Trophoblast cell (in vitro differentiated cells and primary cell): ENCODE results near the gene YBX2.

Experiments
- DNase-seq, 2 donors: peaks; one replicate each; pipeline ENCODE4 v3.0.0-alpha.2; 2016
- H2AFZ ChIP-seq: 2 replicates; pipeline ENCODE4 v1.6.1; 2013; ENCODE audit warnings: low read length, moderate library complexity, mild to moderate bottlenecking; ENCODE audit not compliant: insufficient read depth, poor library complexity
- H2AK5ac ChIP-seq: 2 replicates; pipeline ENCODE4 v1.6.1; 2013; ENCODE audit warnings: mild to moderate bottlenecking, low read length
- H2BK120ac ChIP-seq: 2 replicates; pipeline ENCODE4 v1.6.1; 2013; ENCODE audit warnings: low read length, mild to moderate bottlenecking, moderate library complexity; ENCODE audit not compliant: insufficient read depth, poor library complexity
- H2BK12ac ChIP-seq: 2 replicates; pipeline ENCODE4 v1.6.1; 2013; ENCODE audit warnings: mild to moderate bottlenecking, low read length, moderate library complexity
- H2BK5ac ChIP-seq: 2 replicates; pipeline ENCODE4 v1.6.1; 2013; ENCODE audit warnings: low read length, low read depth, moderate library complexity, mild to moderate bottlenecking; ENCODE audit not compliant: poor library complexity
- H3K14ac ChIP-seq: 2 replicates; pipeline ENCODE4 v1.6.1; 2013; ENCODE audit warnings: mild to moderate bottlenecking, low read length
- H3K18ac ChIP-seq: 2 replicates; pipeline ENCODE4 v1.6.1; 2013; ENCODE audit warnings: mild to moderate bottlenecking, low read length
- H3K23ac ChIP-seq: 2 replicates; pipeline ENCODE4 v1.6.1; 2013; ENCODE audit warnings: low read length
- H3K27ac ChIP-seq: 2 replicates; pipeline ENCODE4 v1.5.1; 2013; ENCODE audit warnings: low read depth, mild to moderate bottlenecking, inconsistent platforms, low read length, moderate library complexity
- H3K27me3 ChIP-seq: 2 replicates; pipeline ENCODE4 v1.6.1; 2013; ENCODE audit warnings: inconsistent platforms, mild to moderate bottlenecking, low read length, moderate library complexity; ENCODE audit not compliant: insufficient read depth
- H3K36me3 ChIP-seq, 2 experiments: 1 replicate in 1 of 2; 2 replicates in 1 of 2; pipeline ENCODE4 v1.6.1; 2013; ENCODE audit warnings: low read length in 2 of 2, mild to moderate bottlenecking in 2 of 2, moderate library complexity in 1 of 2; ENCODE audit not compliant: insufficient read depth in 2 of 2, control insufficient read depth in 1 of 2
- H3K4ac ChIP-seq: 2 replicates; pipeline ENCODE4 v1.6.1; 2013; ENCODE audit warnings: low read depth, mild to moderate bottlenecking, low read length, moderate library complexity
- H3K4me1 ChIP-seq, 2 experiments: 1 replicate in 1 of 2; 2 replicates in 1 of 2; pipeline ENCODE4 v1.6.1; 2013; ENCODE audit warnings: low read length in 2 of 2, mild to moderate bottlenecking in 2 of 2, moderate library complexity in 1 of 2; ENCODE audit not compliant: insufficient read depth in 2 of 2, control insufficient read depth in 1 of 2
- H3K4me2 ChIP-seq: 2 replicates; pipeline ENCODE4 v1.6.1; 2013; ENCODE audit warnings: inconsistent platforms, mild to moderate bottlenecking, low read length, moderate library complexity
- H3K4me3 ChIP-seq: 2 replicates; pipeline ENCODE4 v1.5.1; 2013; ENCODE audit warnings: mild to moderate bottlenecking, low read depth, low read length, inconsistent platforms
- H3K79me1 ChIP-seq: one replicate; pipeline ENCODE4 v1.6.1; 2013; ENCODE audit warnings: low read length
- H3K79me2 ChIP-seq: 2 replicates; pipeline ENCODE4 v1.6.1; 2013; ENCODE audit warnings: low read length, mild to moderate bottlenecking; ENCODE audit not compliant: control insufficient read depth, insufficient read depth, poor library complexity
- H3K9ac ChIP-seq: 2 replicates; pipeline ENCODE4 v1.6.1; 2013; ENCODE audit warnings: mild to moderate bottlenecking, low read length
- H3K9me3 ChIP-seq: 2 replicates; pipeline ENCODE4 v1.6.1; 2013; ENCODE audit warnings: low read depth, mild to moderate bottlenecking, control low read depth, inconsistent platforms, low read length; ENCODE audit not compliant: insufficient read depth
- H4K12ac ChIP-seq: 2 replicates; pipeline ENCODE4 v1.6.1; 2013; ENCODE audit warnings: low read depth, mild to moderate bottlenecking, low read length, moderate library complexity
- H4K8ac ChIP-seq: 2 replicates; pipeline ENCODE4 v1.6.1; 2013; ENCODE audit warnings: low read depth, mild to moderate bottlenecking, low read length, moderate library complexity
- H4K91ac ChIP-seq: one replicate; pipeline ENCODE4 v1.6.1; 2013; ENCODE audit warnings: low read depth, mild to moderate bottlenecking, low read length, moderate library complexity
- WGBS: extraction: QIAGEN DNeasy Blood & Tissue Kit; methylation state at CpG from one replicate; pipeline ENCODE4 v1.1.7; 2013; ENCODE audit warnings: missing lambda C conversion rate; ENCODE audit not compliant: insufficient read length, insufficient coverage; ENCODE audit errors: extremely low coverage; 5-methylcytosine and 5-hydroxymethylcytosine counted together

YBX2 gene

GRCh38 chr17:7313890-7314718, 19.7 kb upstream of the YBX2 start:
- Histone ChIP-seq H3K27ac (no peak overlapping the region), H2AK5ac (no peak overlapping the region), H4K8ac (peak overlapping the region; percentile 93), H3K9me3 (no peaks in the 10 kb centered on the region), H3K79me1 (peaks cover 2% of the 10 kb centered on the region), H2BK120ac (no peak overlapping the region), H3K9ac (no peak overlapping the region), H3K4ac (no peak overlapping the region), H3K4me2 (peak overlapping the region; percentile 76), H2AFZ (no peak overlapping the region), H3K14ac (no peak overlapping the region), H3K27me3 (no peaks in the 10 kb centered on the region), H3K79me2 (peaks cover 8% of the 10 kb centered on the region), H4K91ac (peak overlapping the region; percentile 23), H3K4me3 (peak overlapping the region; percentile 91), H2BK5ac (no peak overlapping the region), H3K36me3 (peaks cover 63 to 74% of the 10 kb centered on the region in 2 experiments), H4K12ac (no peak overlapping the region), H2BK12ac (no peak overlapping the region), H3K18ac (no peak overlapping the region), H3K4me1 (peaks cover 5 to 6% of the 10 kb centered on the region in 2 experiments), H3K23ac (no peak overlapping the region)
- WGBS = no CpG with 5 or more reads among the region's 9 CpGs
- no peak for DNase-seq

- Histone ChIP-seq H3K4me2 (no peak overlapping the region), H4K91ac (no peak overlapping the region), H3K23ac (no peak overlapping the region), H4K8ac (no peak overlapping the region), H2BK120ac (no peak overlapping the region), H2AFZ (no peak overlapping the region), H4K12ac (no peak overlapping the region), H3K4ac (no peak overlapping the region), H3K14ac (no peak overlapping the region), H3K9me3 (no peaks in the 10 kb centered on the region), H2AK5ac (no peak overlapping the region), H3K79me1 (peaks cover 5% of the 10 kb centered on the region), H3K18ac (no peak overlapping the region), H2BK12ac (no peak overlapping the region), H3K4me1 (peaks cover 7 to 9% of the 10 kb centered on the region in 2 experiments), H3K79me2 (peaks cover 15% of the 10 kb centered on the region), H3K36me3 (peaks cover 55 to 66% of the 10 kb centered on the region in 2 experiments), H2BK5ac (no peak overlapping the region), H3K9ac (no peak overlapping the region), H3K4me3 (no peak overlapping the region), H3K27ac (no peak overlapping the region), H3K27me3 (no peaks in the 10 kb centered on the region)
- DNase-seq = no peak
- no CpG with 5 or more reads among the region's 7 CpGs for WGBS
These were observed 18.9 kb upstream of the YBX2 start for GRCh38 chr17:7313088-7313889.

GRCh38 chr17:7312432-7313087, 18.1 kb upstream of the YBX2 start:
- no peak overlapping the region for H3K4me3 ChIP-seq

GRCh38 chr17:7311110-7311705, 16.8 kb upstream of the YBX2 start:
- peaks cover 24% of the 10 kb centered on the region for H3K79me2 ChIP-seq
- H3K79me1 ChIP-seq = peaks cover 18% of the 10 kb centered on the region
- no peak overlapping the region for H2BK12ac ChIP-seq
- no peak for DNase-seq
- H4K8ac ChIP-seq = no peak overlapping the region
- no peak overlapping the region for H3K4ac ChIP-seq
- WGBS = 100% methylated on average over 1 of the region's 7 CpGs
- H3K27ac ChIP-seq = no peak overlapping the region
- H3K9ac ChIP-seq = no peak overlapping the region
- H2AFZ ChIP-seq = no peak overlapping the region
- no peak overlapping the region for H3K14ac ChIP-seq
- H2BK120ac ChIP-seq = no peak overlapping the region
- peaks cover 8 to 9% of the 10 kb centered on the region in 2 experiments for H3K4me1 ChIP-seq
- no peak overlapping the region for H2BK5ac ChIP-seq
- no peak overlapping the region for H3K18ac ChIP-seq
- no peak overlapping the region for H3K4me2 ChIP-seq
- H2AK5ac ChIP-seq = no peak overlapping the region
- H4K91ac ChIP-seq = no peak overlapping the region
- no peaks in the 10 kb centered on the region for H3K27me3 ChIP-seq
- no peak overlapping the region for H3K23ac ChIP-seq
- H3K36me3 ChIP-seq = peaks cover 40 to 50% of the 10 kb centered on the region in 2 experiments
- H4K12ac ChIP-seq = no peak overlapping the region
- H3K9me3 ChIP-seq = no peaks in the 10 kb centered on the region
- H3K4me3 ChIP-seq = no peak overlapping the region

More at GRCh38 chr17:7312432-7313087, 18.1 kb upstream of the YBX2 start:
- Histone ChIP-seq H3K4me1 (peaks cover 7 to 9% of the 10 kb centered on the region in 2 experiments), H3K79me2 (peaks cover 23% of the 10 kb centered on the region), H4K91ac (no peak overlapping the region), H3K9me3 (no peaks in the 10 kb centered on the region), H3K4me2 (no peak overlapping the region), H3K27ac (no peak overlapping the region), H2BK5ac (no peak overlapping the region), H2BK120ac (no peak overlapping the region), H3K36me3 (peaks cover 48 to 59% of the 10 kb centered on the region in 2 experiments), H4K8ac (no peak overlapping the region), H2BK12ac (no peak overlapping the region), H2AFZ (no peak overlapping the region), H3K23ac (no peak overlapping the region), H3K4ac (no peak overlapping the region), H3K27me3 (no peaks in the 10 kb centered on the region), H3K18ac (no peak overlapping the region), H3K14ac (no peak overlapping the region), H4K12ac (no peak overlapping the region), H3K79me1 (peaks cover 13% of the 10 kb centered on the region), H2AK5ac (no peak overlapping the region), H3K9ac (no peak overlapping the region)
- WGBS = no CpG with 5 or more reads among the region's 7 CpGs
- no peak for DNase-seq
